HL-60/S4 treated with phorbol 12-myristate 13-acetate at 8.2 ng/mL for 4 days and 3 days (cell line): ENCODE data around the gene TRMT44.

ENCODE experiments used
- in situ Hi-C: fragments of 300-500 bp; cut with MboI; formaldehyde crosslinking; loops from 2 replicates; pipeline ENCODE4 v1.15.0; 2022; ENCODE audit warnings: low sequenced_read_pairs

Gene TRMT44

GRCh38 chr4:8428288-8429097 lies 12.1 kb upstream of the TRMT44 start:
- in situ Hi-C loops, result no loop called here

GRCh38 chr4:8431553-8431952 lies 9.0 kb upstream of the TRMT44 start:
- in situ Hi-C loops, result no loop called here

- in situ Hi-C loops, result no loop called here
Measured at GRCh38 chr4:8433136-8433535, 7.4 kb upstream of the TRMT44 start.

DNA sequence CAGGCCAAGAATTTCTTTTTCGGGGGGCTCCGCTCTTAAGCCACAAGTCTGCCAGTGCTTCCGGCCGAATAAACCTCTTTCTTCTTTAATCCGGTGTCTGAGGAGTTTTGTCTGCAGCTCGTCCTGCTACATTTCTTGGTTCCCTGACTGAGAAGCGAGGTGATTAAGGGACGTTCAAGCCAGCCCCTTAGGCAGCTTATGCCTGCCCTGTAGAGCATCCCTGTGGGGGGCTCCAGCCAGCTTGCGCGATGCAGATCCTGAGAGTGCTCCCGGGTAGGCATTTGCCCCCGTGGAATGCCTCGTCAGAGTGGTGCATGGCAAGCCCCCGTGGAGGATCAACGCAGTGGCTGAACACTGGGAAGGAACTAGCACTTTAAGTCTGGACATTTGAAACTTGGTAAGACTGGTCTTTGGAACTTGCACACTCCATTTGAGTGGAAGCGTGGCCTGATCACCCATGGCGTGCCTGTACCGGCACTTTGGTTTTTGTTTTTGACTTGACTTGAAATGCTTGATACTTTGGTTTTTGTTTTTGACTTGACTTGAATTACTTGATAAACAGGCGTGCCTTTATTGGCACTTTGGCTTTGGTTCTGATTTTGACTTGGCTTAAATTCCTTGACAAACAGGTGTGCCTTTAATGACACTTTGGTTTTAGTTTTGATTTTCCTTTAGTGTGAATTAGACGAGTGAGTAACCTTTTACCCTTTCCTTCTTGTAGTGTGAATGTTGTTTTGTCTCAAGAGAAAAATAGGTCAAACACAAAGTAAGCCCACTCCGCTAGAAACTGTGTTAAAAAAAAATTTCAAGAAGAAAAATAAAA lies 6.1 kb upstream of the TRMT44 start:
- in situ Hi-C loops, result no loop called here

GRCh38 chr4:8435656-8436121 lies 4.9 kb upstream of the TRMT44 start:
- in situ Hi-C loops, result no loop called here

DNA sequence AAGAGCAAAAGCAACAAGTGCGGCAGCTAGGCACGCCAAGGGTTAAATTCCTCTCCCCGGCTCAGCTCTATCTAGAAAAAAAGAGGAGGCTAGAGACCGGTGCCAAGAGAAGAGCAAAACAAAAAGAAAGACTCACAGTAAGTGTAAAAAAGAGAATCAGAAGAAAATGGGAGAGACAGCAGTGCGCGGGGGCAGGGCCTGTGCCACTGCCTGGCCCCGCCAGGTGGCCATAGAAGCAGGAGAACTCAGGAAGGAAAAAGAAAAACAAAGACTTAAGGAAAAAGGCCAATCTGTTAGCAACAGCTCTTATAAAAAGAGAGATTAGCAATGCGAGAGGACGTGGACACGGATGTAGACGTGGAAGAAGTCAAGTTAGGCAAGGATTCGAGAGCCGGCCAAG lies 3.3 kb upstream of the TRMT44 start:
- in situ Hi-C loops, result no loop called here

GRCh38 chr4:8438743-8439142 lies 1.8 kb upstream of the TRMT44 start:
- in situ Hi-C loops, result no loop called here

GRCh38 chr4:8439168-8439567 lies 1.4 kb upstream of the TRMT44 start:
- in situ Hi-C loops, result no loop called here

DNA sequence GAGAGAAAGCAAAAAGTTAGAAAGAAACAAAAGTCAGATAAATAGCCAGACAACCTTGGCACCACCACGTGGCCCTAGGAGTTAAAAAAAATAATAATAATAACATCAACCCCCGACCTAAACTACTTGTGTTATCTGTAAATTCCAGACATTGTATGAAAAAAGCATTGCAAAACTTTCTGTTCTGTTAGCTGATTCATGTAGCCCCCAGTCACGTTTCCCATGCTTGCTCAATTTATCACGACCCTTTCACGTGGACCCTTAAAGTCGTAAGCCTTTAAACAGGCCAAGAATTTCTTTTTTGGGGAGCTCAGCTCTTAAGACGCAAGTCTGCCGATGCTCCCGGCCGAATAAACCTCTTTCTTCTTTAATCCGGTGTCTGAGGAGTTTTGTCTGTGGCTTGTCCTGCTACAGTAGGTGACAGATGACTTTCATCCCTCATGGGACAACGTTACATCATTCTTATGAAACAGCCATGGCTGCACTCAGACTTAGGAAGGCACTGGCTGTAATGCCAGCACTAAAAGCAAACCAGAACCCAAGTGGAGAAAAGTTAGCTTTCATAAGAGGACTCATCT lies 574 bp upstream of the TRMT44 start:
- in situ Hi-C loops, result no loop called here

GRCh38 chr4:8441499-8442091 lies 1.0 kb downstream of the TRMT44 start:
- in situ Hi-C loops, result no loop called here

DNA sequence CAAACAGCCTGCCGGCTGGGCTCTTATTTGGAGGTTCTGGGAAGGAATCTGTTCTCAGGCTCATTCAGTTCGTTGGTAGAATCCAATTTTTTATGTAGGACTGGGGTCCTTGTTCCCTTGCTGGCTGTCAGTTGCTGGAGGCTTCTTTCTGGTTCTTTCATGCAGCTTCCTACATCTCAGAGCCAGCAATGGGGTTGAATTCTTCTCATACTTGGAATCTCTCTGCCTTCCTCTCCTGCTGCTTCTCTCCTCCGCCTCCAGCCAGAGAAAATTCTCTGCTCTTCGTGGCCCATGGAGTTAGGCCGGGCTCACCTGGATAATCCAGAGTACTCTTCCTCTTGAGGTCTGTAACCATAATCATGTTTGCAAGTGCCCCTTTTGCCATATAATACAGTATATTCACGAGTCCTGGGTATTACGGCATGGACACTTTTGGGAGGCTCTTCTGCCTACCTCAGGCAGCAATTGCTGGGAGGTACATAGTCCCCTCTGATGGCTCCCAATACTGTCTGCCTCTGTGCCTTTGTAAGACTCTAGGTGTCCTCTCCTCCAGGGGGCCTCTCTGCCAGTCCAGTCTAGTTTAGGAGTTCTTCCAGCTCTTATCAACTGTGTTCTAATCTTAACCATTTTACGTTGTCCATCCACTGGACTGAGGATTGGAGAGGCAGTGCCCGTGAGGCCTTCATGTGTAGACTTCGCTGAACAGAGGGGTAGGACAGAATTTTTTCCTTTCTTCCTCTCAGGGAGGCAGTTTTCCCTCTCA lies 2.2 kb downstream of the TRMT44 start:
- in situ Hi-C loops, result no loop called here

DNA sequence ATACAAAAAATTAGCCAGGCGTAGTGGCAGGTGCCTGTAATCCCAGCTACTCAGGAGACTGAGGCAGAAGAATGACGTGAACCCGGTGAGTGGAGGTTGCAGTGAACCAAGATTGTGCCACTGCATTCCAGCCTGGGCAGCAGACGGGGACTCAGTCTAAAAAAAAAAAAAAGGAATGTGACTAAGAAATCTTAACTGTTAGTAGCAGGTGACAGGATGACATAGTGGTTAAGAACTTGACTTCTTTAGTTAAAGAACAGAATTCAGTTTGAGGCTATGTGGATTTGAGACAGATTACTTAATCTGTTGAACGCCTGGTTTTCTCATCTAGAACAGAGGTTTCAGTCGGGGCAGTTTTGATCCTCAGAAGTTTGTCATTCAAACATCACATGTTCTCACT lies 3.2 kb downstream of the TRMT44 start:
- in situ Hi-C loops, result no loop called here

GRCh38 chr4:8446122-8446521 lies 5.5 kb downstream of the TRMT44 start:
- in situ Hi-C loops, result no loop called here

- in situ Hi-C loops, result no loop called here
Measured at GRCh38 chr4:8451440-8452182, 11.0 kb downstream of the TRMT44 start.

DNA sequence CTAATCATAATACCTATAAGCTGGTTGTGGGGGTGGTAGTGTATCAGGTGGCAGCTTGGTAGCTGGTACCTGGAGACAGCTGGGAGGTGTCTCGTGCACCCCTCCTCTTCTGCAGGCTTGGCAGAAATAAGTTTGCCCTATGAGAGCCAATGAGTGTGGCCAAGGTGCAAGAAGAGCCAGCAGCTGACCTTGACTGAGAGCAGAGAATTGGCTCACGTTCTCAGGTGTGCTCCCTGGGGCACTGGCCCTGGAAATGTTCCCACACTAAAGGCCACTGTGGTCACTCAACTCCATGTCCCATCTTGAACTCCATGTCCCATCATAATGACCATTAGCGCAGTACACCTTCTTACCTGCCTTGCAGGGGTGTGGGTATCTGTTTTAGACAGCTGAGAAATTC lies 13.4 kb downstream of the TRMT44 start:
- in situ Hi-C loops, result no loop called here

DNA sequence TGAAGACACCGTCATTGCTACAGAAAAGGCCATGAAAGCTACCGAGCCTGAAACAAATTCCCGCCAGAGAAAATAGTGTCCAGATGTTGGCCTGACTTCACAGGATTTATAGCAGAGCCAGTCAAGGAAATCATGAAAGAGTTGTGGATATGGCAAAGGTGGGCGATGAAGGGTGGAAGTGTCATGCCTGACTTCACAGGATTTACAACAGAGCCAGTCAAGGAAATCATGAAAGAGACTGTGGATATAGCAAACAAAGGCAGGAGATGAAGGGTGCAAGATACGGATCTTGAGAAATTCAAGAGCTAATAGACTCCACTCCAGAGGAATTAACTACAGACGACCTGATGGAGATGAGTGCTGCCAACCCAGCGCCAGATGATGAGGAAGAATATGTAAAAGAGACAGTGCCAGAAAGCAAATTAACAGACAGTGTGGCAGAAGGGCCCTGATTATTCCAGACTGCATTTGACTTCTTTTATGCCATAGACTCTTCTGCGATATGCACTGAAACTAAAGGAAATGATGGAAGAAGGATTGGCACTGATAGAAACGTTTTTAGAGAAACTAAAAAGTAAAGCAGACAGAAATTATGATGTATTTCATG lies 17.2 kb downstream of the TRMT44 start:
- in situ Hi-C loops, result no loop called here

- in situ Hi-C loops, result no loop called here
Measured at GRCh38 chr4:8459867-8460445, 19.4 kb downstream of the TRMT44 start.

DNA sequence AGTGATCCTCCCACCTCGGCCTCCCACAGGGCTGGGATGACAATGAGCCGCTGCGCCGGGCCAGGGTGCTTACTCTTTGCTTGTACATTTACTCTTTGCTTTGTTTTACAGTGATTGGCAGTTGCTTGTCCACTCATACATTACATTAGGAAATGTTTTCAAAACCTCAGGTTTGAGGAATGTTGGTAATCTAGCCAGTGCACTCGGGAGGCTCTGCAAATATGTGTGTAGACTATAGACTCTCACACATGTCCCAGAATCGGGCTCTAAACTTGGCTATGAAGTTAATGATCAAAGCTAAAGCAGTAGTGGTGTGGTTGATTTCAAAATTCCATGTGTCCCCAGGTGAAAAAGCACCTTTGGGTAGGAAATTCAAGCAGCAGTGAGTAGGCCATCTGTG lies 20.5 kb downstream of the TRMT44 start:
- in situ Hi-C loops, result no loop called here

GRCh38 chr4:8461616-8462015 lies 21.0 kb downstream of the TRMT44 start:
- in situ Hi-C loops, result no loop called here
